NCI-H69 (cell line): ENCODE measurements around the gene C14orf132.
A peak's percentile ranks its signal among the peaks of the same experiment; 100 is the strongest.

Experiments used
- DNase-seq: peaks from one replicate; lab custom pipeline; 2025; lab: John Stamatoyannopoulos, UW

The C14orf132 gene

GRCh38 chr14:96082420-96083300, 43.5 kb downstream of the C14orf132 start:
- DNase-seq = no peak

GRCh38 chr14:96083667-96084320, 44.6 kb downstream of the C14orf132 start:
- DNase-seq = peak; percentile 79

- peak; percentile 64 for DNase-seq
Observed at GRCh38 chr14:96084796-96085195, 45.6 kb downstream of the C14orf132 start.

GRCh38 chr14:96085369-96085768, 46.2 kb downstream of the C14orf132 start:
- DNase-seq = no peak

GRCh38 chr14:96086032-96086431, 46.9 kb downstream of the C14orf132 start:
- DNase-seq = no peak

GRCh38 chr14:96086574-96087077, 47.5 kb downstream of the C14orf132 start:
- no peak for DNase-seq

GRCh38 chr14:96088074-96088473, 48.9 kb downstream of the C14orf132 start:
- no peak for DNase-seq

GRCh38 chr14:96088481-96088880, 49.3 kb downstream of the C14orf132 start:
- no peak for DNase-seq

GRCh38 chr14:96088911-96089310, 49.7 kb downstream of the C14orf132 start:
- no peak for DNase-seq

GRCh38 chr14:96089401-96089800, 50.2 kb downstream of the C14orf132 start:
- no peak for DNase-seq

GRCh38 chr14:96090441-96091148, 51.4 kb downstream of the C14orf132 start:
- DNase-seq = peak; percentile 99

- DNase-seq = no peak
Observed at GRCh38 chr14:96091149-96091693, 52.1 kb downstream of the C14orf132 start.

GRCh38 chr14:96091941-96092411, 52.8 kb downstream of the C14orf132 start:
- DNase-seq = no peak

GRCh38 chr14:96092936-96093335, 53.8 kb downstream of the C14orf132 start:
- no peak for DNase-seq

- no peak for DNase-seq
Observed at GRCh38 chr14:96094211-96094610, 55.0 kb downstream of the C14orf132 start.

- no peak for DNase-seq
Observed at GRCh38 chr14:96094656-96095055, 55.5 kb downstream of the C14orf132 start.

- DNase-seq = peak; percentile 58
Observed at GRCh38 chr14:96095058-96095457, 55.9 kb downstream of the C14orf132 start.

- peak; percentile 100 for DNase-seq
Observed at GRCh38 chr14:96095581-96096476, 56.7 kb downstream of the C14orf132 start.

- DNase-seq = peak; percentile 32
Observed at GRCh38 chr14:96096639-96097610, 57.8 kb downstream of the C14orf132 start.

- no peak for DNase-seq
Observed at GRCh38 chr14:96097752-96098151, 58.6 kb downstream of the C14orf132 start.
